SU-DHL-6 (cell line): ENCODE results near the gene SLC22A4.

Experiments used
- H2AFZ ChIP-seq: fragments of 200-600 bp; sonication (generic); 2 replicates; pipeline ENCODE4 v1.6.1; 2014; ENCODE audit warnings: low read depth, mild to moderate bottlenecking, moderate library complexity, mixed read lengths, antibody characterized with exemption, low read length; ENCODE audit not compliant: severe bottlenecking
- H3F3A ChIP-seq: fragments of 200-600 bp; shearing (Covaris generic); 2 replicates; pipeline ENCODE4 v1.6.0; 2016; ENCODE audit warnings: antibody characterized with exemption, mild to moderate bottlenecking; ENCODE audit not compliant: insufficient read depth
- H3K27ac ChIP-seq: fragments of 200-600 bp; sonication (generic); 2 replicates; pipeline ENCODE4 v1.5.1; 2016; ENCODE audit warnings: low read depth, mild to moderate bottlenecking, low read length, moderate library complexity, mixed read lengths
- H3K27me3 ChIP-seq: fragments of 200-600 bp; sonication (generic), shearing (Covaris generic); 2 replicates; pipeline ENCODE4 v1.6.0; 2014; ENCODE audit warnings: mild to moderate bottlenecking, low read length
- H3K36me3 ChIP-seq: fragments of 200-600 bp; sonication (generic); 2 replicates; pipeline ENCODE4 v1.6.1; 2014; ENCODE audit warnings: mild to moderate bottlenecking, low read length, mixed read lengths
- H3K4me2 ChIP-seq: fragments of 300-600, 200-600 bp; shearing (Covaris generic), sonication (generic); 2 replicates; pipeline ENCODE4 v1.6.0; 2014; ENCODE audit warnings: low read length, low read depth, mild to moderate bottlenecking; ENCODE audit not compliant: poor library complexity, severe bottlenecking
- H3K4me3 ChIP-seq: fragments of 200-600 bp; sonication (generic); 2 replicates; pipeline ENCODE4 v1.5.1; 2014; ENCODE audit warnings: antibody characterized with exemption, low read length, mild to moderate bottlenecking, mixed read lengths; ENCODE audit not compliant: insufficient read depth, poor library complexity, severe bottlenecking
- H3K79me2 ChIP-seq: fragments of 200-600 bp; sonication (generic); 2 replicates; pipeline ENCODE4 v1.6.1; 2014; ENCODE audit warnings: mild to moderate bottlenecking, low read length, moderate library complexity; ENCODE audit not compliant: insufficient read depth
- H3K9ac ChIP-seq: fragments of 200-600 bp; sonication (generic); 2 replicates; pipeline ENCODE4 v1.7.0; 2014; ENCODE audit warnings: mild to moderate bottlenecking, low read length
- H3K9me2 ChIP-seq: fragments of 200-600 bp; sonication (generic); replicated peaks from 2 replicates; pipeline ENCODE4 v1.6.1; 2014; ENCODE audit warnings: low read length; ENCODE audit not compliant: insufficient read depth
- H3K9me3 ChIP-seq: fragments of 200-600 bp; sonication (generic); 2 replicates; pipeline ENCODE4 v1.6.1; 2014; ENCODE audit warnings: low read length, mixed read lengths; ENCODE audit not compliant: insufficient read depth
- H4K20me1 ChIP-seq: fragments of 200-600 bp; sonication (generic); 2 replicates; pipeline ENCODE4 v1.6.1; 2014; ENCODE audit warnings: low read depth, mild to moderate bottlenecking, antibody characterized with exemption, low read length, moderate library complexity, mixed read lengths
- CTCF ChIP-seq: fragments of 200-600 bp; sonication (generic); IDR thresholded peaks from one replicate; pipeline ENCODE4 v1.5.1; 2017; ENCODE audit warnings: antibody characterized with exemption, mild to moderate bottlenecking, low read length, moderate library complexity; ENCODE audit not compliant: insufficient read depth, poor library complexity, severe bottlenecking
- EZH2phosphoT487 ChIP-seq: fragments of 200-600 bp; sonication (generic), shearing (Covaris generic); conservative IDR thresholded peaks from 2 replicates; pipeline ENCODE4 v1.6.1; 2018; ENCODE audit warnings: mild to moderate bottlenecking, antibody characterized with exemption, low read length, moderate library complexity, mixed read lengths

SLC22A4 gene

GRCh38 chr5:132294728-132295504 lies 722 bp downstream of the SLC22A4 start:
- Histone ChIP-seq H3K36me3 (no peaks in the 10 kb centered on the region), H3K9me3 (no peaks in the 10 kb centered on the region), H3K79me2 (no peaks in the 10 kb centered on the region), H3F3A (no peaks in the 10 kb centered on the region), H3K27me3 (no peaks in the 10 kb centered on the region), H3K9ac (peak overlapping the region; percentile 55; the same call in 1 of the 2 replicates), H4K20me1 (no peaks in the 10 kb centered on the region), H2AFZ (peak overlapping the region; percentile 88), H3K4me2 (peak overlapping the region; percentile 69), H3K4me3 (peak overlapping the region; percentile 46), H3K27ac (no peak overlapping the region), H3K9me2 (no peaks in the 10 kb centered on the region)
- TF ChIP-seq CTCF (no peak), EZH2phosphoT487 (no peak)

- Histone ChIP-seq H3K27ac (no peak overlapping the region), H4K20me1 (no peaks in the 10 kb centered on the region), H2AFZ (no peak overlapping the region), H3K36me3 (no peaks in the 10 kb centered on the region), H3K27me3 (no peaks in the 10 kb centered on the region), H3K9me3 (no peaks in the 10 kb centered on the region), H3K9me2 (no peaks in the 10 kb centered on the region), H3K79me2 (no peaks in the 10 kb centered on the region), H3F3A (no peaks in the 10 kb centered on the region), H3K4me2 (no peak overlapping the region), H3K4me3 (no peak overlapping the region), H3K9ac (no peak overlapping the region)
- no peak for TF ChIP-seq CTCF
- no peak for TF ChIP-seq EZH2phosphoT487
Observed at GRCh38 chr5:132295505-132296411, 1.6 kb downstream of the SLC22A4 start.

GRCh38 chr5:132296412-132297016 lies 2.3 kb downstream of the SLC22A4 start:
- H3F3A ChIP-seq: no peaks in the 10 kb centered on the region
- no peak overlapping the region for H3K27ac ChIP-seq
- no peak overlapping the region for H3K9ac ChIP-seq
- H3K79me2 ChIP-seq: no peaks in the 10 kb centered on the region
- no peaks in the 10 kb centered on the region for H4K20me1 ChIP-seq
- TF ChIP-seq CTCF (no peak), EZH2phosphoT487 (no peak)
- no peak overlapping the region for H3K4me2 ChIP-seq
- no peak overlapping the region for H3K4me3 ChIP-seq
- no peaks in the 10 kb centered on the region for H3K27me3 ChIP-seq
- no peak overlapping the region for H2AFZ ChIP-seq
- H3K9me2 ChIP-seq: no peaks in the 10 kb centered on the region
- no peaks in the 10 kb centered on the region for H3K36me3 ChIP-seq
- no peaks in the 10 kb centered on the region for H3K9me3 ChIP-seq
